PFSK-1 (cell line): ENCODE measurements around the gene ANO6.

Source experiments
- FOXP2 ChIP-seq: optimal IDR thresholded peaks from 2 replicates; pipeline ENCODE3; 2011; ENCODE audit warnings: borderline replicate concordance, control low read depth, inconsistent platforms; ENCODE audit not compliant: insufficient read depth; ENCODE audit errors: extremely low read length, extremely low read depth
- POLR2AphosphoS5 ChIP-seq: IDR thresholded peaks from 2 replicates; pipeline ENCODE4 v1.6.1; 2012; ENCODE audit warnings: low read depth, mild to moderate bottlenecking, control low read depth, low read length, moderate library complexity
- REST ChIP-seq, 2 experiments: IDR thresholded peaks; 2 replicates each; pipeline versions ENCODE4 v1.6.1 to v1.8.0; 2011 to 2012; ENCODE audit warnings: low read depth in 2 of 2, low read length in 2 of 2, control low read depth in 1 of 2, inconsistent platforms in 1 of 2, mild to moderate bottlenecking in 1 of 2, moderate library complexity in 1 of 2; ENCODE audit not compliant: insufficient read depth in 1 of 2
- SIN3A ChIP-seq: IDR thresholded peaks from 2 replicates; pipeline ENCODE4 v1.6.1; 2012; ENCODE audit warnings: mild to moderate bottlenecking, low read length, moderate library complexity, borderline replicate concordance; ENCODE audit not compliant: insufficient read depth
- TAF1 ChIP-seq: IDR thresholded peaks from 2 replicates; pipeline ENCODE4 v1.6.1; 2012; ENCODE audit warnings: low read length, control low read depth, borderline replicate concordance; ENCODE audit not compliant: insufficient read depth

The ANO6 gene

GRCh38 chr12:45468751-45469615 is 253.1 kb downstream of the ANO6 start:
- TF ChIP-seq FOXP2 (no peak), SIN3A (no peak), TAF1 (no peak), POLR2AphosphoS5 (no peak), REST (IDR thresholded peaks at IDR 0.05; ENCODE audit: insufficient read depth in 1 of 2, low read depth in 2 of 2, low read length in 2 of 2) (no peak)

- TF ChIP-seq TAF1, result no peak
- TF ChIP-seq FOXP2, result no peak
- TF ChIP-seq POLR2AphosphoS5, result no peak
- no peak for TF ChIP-seq SIN3A
- TF ChIP-seq REST (IDR thresholded peaks at IDR 0.05; ENCODE audit: insufficient read depth in 1 of 2, low read depth in 2 of 2, low read length in 2 of 2), result no peak
These were observed 254.0 kb downstream of the ANO6 start for GRCh38 chr12:45469902-45470301.

- TF ChIP-seq SIN3A (no peak), TAF1 (no peak), REST (IDR thresholded peaks at IDR 0.05; ENCODE audit: insufficient read depth in 1 of 2, low read depth in 2 of 2, low read length in 2 of 2) (no peak), POLR2AphosphoS5 (no peak), FOXP2 (no peak)
These were observed 257.7 kb downstream of the ANO6 start for GRCh38 chr12:45473636-45474035.

GRCh38 chr12:45475594-45475993 is 259.7 kb downstream of the ANO6 start:
- TF ChIP-seq POLR2AphosphoS5 (no peak), SIN3A (no peak), TAF1 (no peak), FOXP2 (no peak), REST (IDR thresholded peaks at IDR 0.05; ENCODE audit: insufficient read depth in 1 of 2, low read depth in 2 of 2, low read length in 2 of 2) (no peak)

GRCh38 chr12:45477526-45477925 is 261.6 kb downstream of the ANO6 start:
- TF ChIP-seq POLR2AphosphoS5, result no peak
